HepG2 (cell line): Measurements from ENCODE around the gene DTX4. TPM values are rescaled to one million over a fixed set of nuclear protein-coding genes. Genes with fewer than 3 reads are reported as not detected.

ENCODE experiments used
- ATAC-seq: fragments of 200-7000 bp; cut with Tn5 transposase; 3 replicates; pipeline ENCODE4 v1.9.1; 2020; ENCODE audit warnings: mild to moderate bottlenecking, moderate library complexity
- BruUV-seq: library from RNA; stranded (reverse); fragments of 400-500 nt; replicated peaks from 2 replicates; lab custom pipeline; 2021; lab: Mats Ljungman, UMichigan
- CTCF ChIA-PET: fragments of 300-600 bp; formaldehyde crosslinking; extraction: SDS; loops from one replicate; lab custom pipeline; 2021; ENCODE audit warnings: low total read pairs, inconsistent platforms, low intra/inter-chr PET ratio; lab: Yijun Ruan, JAX
- POLR2A ChIA-PET: fragments of 350-600 bp; sonication (Branson Sonifier 250); formaldehyde crosslinking; loops from one replicate; lab custom pipeline; 2020; ENCODE audit warnings: antibody characterized with exemption, inconsistent platforms; lab: Yijun Ruan, JAX
- DNase-seq: peaks from one replicate; pipeline ENCODE4 v3.0.0-alpha.2; 2015; ENCODE audit warnings: low spot score
- FAIRE-seq: peaks from 3 replicates; lab custom pipeline; 2011; peaks lifted over from hg19 to GRCh38; lab: Jason Lieb, UNC
- H2AFZ ChIP-seq: one replicate; pipeline ENCODE4 v1.6.1; 2011; ENCODE audit warnings: low read length, inconsistent platforms
- H3K27ac ChIP-seq: fragments of 300-600 bp; 3 replicates; pipeline ENCODE4 v1.8.0; 2011; ENCODE audit warnings: mixed run types, mild to moderate bottlenecking, mixed read lengths, low read length, inconsistent platforms; ENCODE audit not compliant: insufficient read depth; ENCODE audit errors: extremely low read length
- H3K27me3 ChIP-seq, 2 experiments: fragments of 200-600 bp in 1 of 2; 2 replicates in 1 of 2; 3 replicates in 1 of 2; pipeline versions ENCODE4 v1.6.0 to v1.8.0; 2011; ENCODE audit warnings: low read length in 2 of 2, mild to moderate bottlenecking in 2 of 2, moderate library complexity in 2 of 2, inconsistent platforms in 1 of 2; ENCODE audit not compliant: insufficient read depth in 2 of 2, control insufficient read depth in 1 of 2
- H3K36me3 ChIP-seq, 2 experiments: fragments of 200-600 bp in 1 of 2; replicated peaks in 1 of 2; 2 replicates in 1 of 2; 3 replicates in 1 of 2; pipeline versions ENCODE4 v1.5.1 to v1.8.0; 2011; ENCODE audit warnings: low read length in 2 of 2, inconsistent platforms in 1 of 2; ENCODE audit not compliant: insufficient read depth in 2 of 2, control insufficient read depth in 1 of 2
- H3K4me1 ChIP-seq: 2 replicates; pipeline ENCODE4 v1.5.1; 2012; ENCODE audit warnings: low read length, inconsistent platforms; ENCODE audit not compliant: insufficient read depth
- H3K4me2 ChIP-seq: 2 replicates; pipeline ENCODE4 v1.6.0; 2011; ENCODE audit warnings: low read depth, low read length, inconsistent platforms
- H3K4me3 ChIP-seq, 3 experiments: fragments of 200-600 bp in 1 of 3; sonication (generic), shearing (Covaris generic) in 1 of 3; replicated peaks in 1 of 3; 2 replicates each; pipeline ENCODE4 v1.5.1; 2011 to 2016; ENCODE audit warnings: low read length in 3 of 3, inconsistent platforms in 2 of 3, low read depth in 2 of 3, mild to moderate bottlenecking in 2 of 3, control low read depth in 1 of 3, mixed read lengths in 1 of 3; ENCODE audit not compliant: insufficient read depth in 1 of 3
- H3K79me2 ChIP-seq: one replicate; pipeline ENCODE4 v1.6.1; 2011; ENCODE audit warnings: low read length, inconsistent platforms; ENCODE audit not compliant: insufficient read depth
- H3K9ac ChIP-seq: 2 replicates; pipeline ENCODE4 v1.6.0; 2011; ENCODE audit warnings: mild to moderate bottlenecking, low read depth, low read length, inconsistent platforms; ENCODE audit not compliant: insufficient read depth
- H3K9me3 ChIP-seq: 2 replicates; pipeline ENCODE4 v1.5.1; 2012; ENCODE audit warnings: mild to moderate bottlenecking, low read length
- H4K20me1 ChIP-seq: 2 replicates; pipeline ENCODE4 v1.6.0; 2011; ENCODE audit warnings: inconsistent platforms, mild to moderate bottlenecking, low read length, moderate library complexity; ENCODE audit not compliant: insufficient read depth
- AGO1 ChIP-seq: fragments of 200-400 bp; formaldehyde crosslinking; IDR thresholded peaks from 2 replicates; pipeline ENCODE4 v1.6.1; 2017; ENCODE audit warnings: mild to moderate bottlenecking, low read depth, low read length, moderate library complexity; ENCODE audit not compliant: poor library complexity, severe bottlenecking
- AHR ChIP-seq: IDR thresholded peaks from 2 replicates; pipeline ENCODE4 v1.6.1; 2018; ENCODE audit warnings: missing genetic modification reagents, missing compliant biosample characterization
- ARHGAP35 ChIP-seq: sonication (generic); formaldehyde crosslinking; IDR thresholded peaks from 2 replicates; pipeline ENCODE4 v1.9.0; 2022; ENCODE audit warnings: mild to moderate bottlenecking, inconsistent platforms, moderate library complexity, missing genetic modification reagents, borderline replicate concordance
- ARID2 ChIP-seq: sonication (generic); formaldehyde crosslinking; IDR thresholded peaks from 2 replicates; pipeline ENCODE4 v1.8.1; 2022; ENCODE audit warnings: mild to moderate bottlenecking, missing genetic modification reagents, borderline replicate concordance
- CBFB ChIP-seq: sonication (generic); formaldehyde crosslinking; IDR thresholded peaks from 2 replicates; pipeline ENCODE4 v1.4.0; 2020; ENCODE audit warnings: missing genetic modification reagents
- CHD4 ChIP-seq: fragments of 200-600 bp; sonication (generic); IDR thresholded peaks from 2 replicates; pipeline ENCODE4 v1.7.0; 2017; ENCODE audit warnings: mild to moderate bottlenecking, low read length, borderline replicate concordance
- GFI1 ChIP-seq: sonication (generic); formaldehyde crosslinking; IDR thresholded peaks from 2 replicates; pipeline ENCODE4 v1.5.0; 2020; ENCODE audit warnings: missing genetic modification reagents, mild to moderate bottlenecking, borderline replicate concordance
- NCOA1 ChIP-seq: sonication (generic); formaldehyde crosslinking; IDR thresholded peaks from 2 replicates; pipeline ENCODE4 v1.9.0; 2021; ENCODE audit warnings: missing genetic modification reagents
- PHB2 ChIP-seq: fragments of 450-650 bp; IDR thresholded peaks from 2 replicates; pipeline ENCODE4 v1.6.1; 2018; ENCODE audit not compliant: partially characterized antibody
- PHF21A ChIP-seq: sonication (generic); formaldehyde crosslinking; IDR thresholded peaks from 2 replicates; pipeline ENCODE4 v1.5.0; 2020; ENCODE audit warnings: mild to moderate bottlenecking, missing genetic modification reagents
- ZKSCAN1 ChIP-seq: fragments of 150-350 bp; IDR thresholded peaks from 2 replicates; pipeline ENCODE4 v1.6.1; 2014; ENCODE audit warnings: low read length
- ZNF20 ChIP-seq: sonication (generic); formaldehyde crosslinking; IDR thresholded peaks from 2 replicates; pipeline ENCODE4 v1.4.0; 2020; ENCODE audit warnings: mild to moderate bottlenecking, moderate library complexity, missing genetic modification reagents
- ZNF616 ChIP-seq: sonication (generic); formaldehyde crosslinking; IDR thresholded peaks from 2 replicates; pipeline ENCODE4 v1.5.0; 2020; ENCODE audit warnings: low read depth, mild to moderate bottlenecking, missing genetic modification reagents
- ZNF629 ChIP-seq: sonication (generic); formaldehyde crosslinking; conservative IDR thresholded peaks from 2 replicates; pipeline ENCODE4 v1.5.0; 2020; ENCODE audit warnings: missing genetic modification reagents
- ZNF75D ChIP-seq: sonication (generic); formaldehyde crosslinking; IDR thresholded peaks from 2 replicates; pipeline ENCODE4 v1.8.1; 2023; ENCODE audit warnings: missing genetic modification reagents, mild to moderate bottlenecking, borderline replicate concordance
- ZNF780A ChIP-seq: sonication (generic); formaldehyde crosslinking; IDR thresholded peaks from 2 replicates; pipeline ENCODE4 v1.8.0; 2022; ENCODE audit warnings: mild to moderate bottlenecking, missing genetic modification reagents, moderate library complexity
- WGBS: methylation state at CpG from one replicate; pipeline ENCODE4 v1.1.6; 2017; ENCODE audit warnings: low lambda C conversion rate; 5-methylcytosine and 5-hydroxymethylcytosine counted together
- in situ Hi-C: cut with HindIII; loops from 2 replicates; pipeline ENCODE4 v1.10.0; 2017; ENCODE audit warnings: low pct_unique_long_range_greater_than_20kb; ENCODE audit not compliant: extremely low pct_ligation_motif_present
- intact Hi-C: fragments of 100-400 bp; cut with micrococcal nuclease; formaldehyde crosslinking; loops from one replicate; pipeline ENCODE4 v1.10.0; 2022; ENCODE audit not compliant: unreplicated experiment
- polyA plus RNA-seq, 8 experiments: library from polyadenylated mRNA; depleted of rRNA in 3 of 8; stranded (reverse) in 7 of 8; unstranded in 1 of 8; fragments of >200 nt; fragmentation: Illumina TruSeq in 4 of 8; extraction: Trizol in 4 of 8; gene quantifications; 2 replicates each; pipeline versions ENCODE4 v1.2.1 to v1.2.3, GENCODE V29; 2011 to 2016; ENCODE audit warnings: low read depth in 4 of 8, missing spikeins in 1 of 8, mixed read lengths in 1 of 8; ENCODE audit not compliant: insufficient read depth in 1 of 8
- total RNA-seq, 5 experiments: library from RNA; depleted of rRNA; stranded (reverse); fragments of >200 nt; fragmentation: Illumina TruSeq; extraction: Trizol; gene quantifications; 2 replicates each; pipeline ENCODE4 v1.2.3, GENCODE V29; 2016; ENCODE audit warnings: low read depth in 1 of 5
- TF ChIP-seq, protein P1 (sequence below): sonication (generic); formaldehyde crosslinking; conservative IDR thresholded peaks from 2 replicates; pipeline ENCODE4 v1.4.0; 2020; ENCODE audit warnings: missing genetic modification reagents
- TF ChIP-seq, protein P2 (sequence below): IDR thresholded peaks from 2 replicates; pipeline ENCODE4 v1.6.1; 2012; ENCODE audit warnings: low read length, improper control_type of control experiment
- TF ChIP-seq, protein P3 (sequence below): sonication (generic); formaldehyde crosslinking; IDR thresholded peaks from 2 replicates; pipeline ENCODE4 v1.4.0; 2020; ENCODE audit warnings: missing genetic modification reagents, borderline replicate concordance
- TF ChIP-seq, protein P4 (sequence below): sonication (generic); formaldehyde crosslinking; IDR thresholded peaks from 2 replicates; pipeline ENCODE4 v1.4.0; 2020; ENCODE audit warnings: mild to moderate bottlenecking, missing genetic modification reagents

DTX4 gene
- total and polyA plus RNA-seq, 2 of the 13 experiments (the other 11 are each of a cell fraction or from before 2014, with no cell fraction given): 0.67 to 5.6 TPM

DNA sequence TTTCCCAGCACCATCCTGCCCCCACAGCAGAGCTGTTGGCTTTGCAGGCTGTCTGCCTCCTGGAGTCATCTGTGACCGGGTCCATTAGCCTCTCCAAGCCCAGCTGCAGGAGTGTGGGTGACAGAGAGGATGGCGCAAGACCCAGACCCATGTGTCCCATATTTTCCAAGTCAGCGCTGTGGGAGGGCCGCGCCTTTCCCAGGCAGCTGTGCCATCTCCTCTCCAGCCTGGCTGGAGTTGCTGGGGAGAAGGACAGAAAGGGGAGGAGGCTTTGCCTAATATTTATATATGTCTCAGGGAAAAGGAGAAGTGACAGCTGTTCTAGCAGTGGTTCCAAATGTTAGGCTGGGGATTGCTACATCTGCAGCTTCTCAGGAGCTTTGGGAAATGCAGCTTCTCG is 15.7 kb downstream of the DTX4 start:
- ATAC-seq: no peak
- H3K4me1 ChIP-seq: peaks cover 30% of the 10 kb centered on the region
- no peak overlapping the region for H3K4me3 ChIP-seq
- intact Hi-C loops: no loop called here
- 87% methylated on average over 5 of the region's 6 CpGs for WGBS
- no TSS peak for BruUV-seq
- in situ Hi-C loops: loop anchor here (25.0 kb wide), 1 partner anchor 500 kb away; no protein-coding TSS in a partner anchor
- no peak overlapping the region for H3K27ac ChIP-seq
- H3K36me3 ChIP-seq: peaks cover 2 to 3% of the 10 kb centered on the region in 2 experiments; a peak in 2 of 5 replicates
- TF ChIP-seq, protein P1, sequence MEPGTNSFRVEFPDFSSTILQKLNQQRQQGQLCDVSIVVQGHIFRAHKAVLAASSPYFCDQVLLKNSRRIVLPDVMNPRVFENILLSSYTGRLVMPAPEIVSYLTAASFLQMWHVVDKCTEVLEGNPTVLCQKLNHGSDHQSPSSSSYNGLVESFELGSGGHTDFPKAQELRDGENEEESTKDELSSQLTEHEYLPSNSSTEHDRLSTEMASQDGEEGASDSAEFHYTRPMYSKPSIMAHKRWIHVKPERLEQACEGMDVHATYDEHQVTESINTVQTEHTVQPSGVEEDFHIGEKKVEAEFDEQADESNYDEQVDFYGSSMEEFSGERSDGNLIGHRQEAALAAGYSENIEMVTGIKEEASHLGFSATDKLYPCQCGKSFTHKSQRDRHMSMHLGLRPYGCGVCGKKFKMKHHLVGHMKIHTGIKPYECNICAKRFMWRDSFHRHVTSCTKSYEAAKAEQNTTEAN: no peak
- TF ChIP-seq, protein P2, sequence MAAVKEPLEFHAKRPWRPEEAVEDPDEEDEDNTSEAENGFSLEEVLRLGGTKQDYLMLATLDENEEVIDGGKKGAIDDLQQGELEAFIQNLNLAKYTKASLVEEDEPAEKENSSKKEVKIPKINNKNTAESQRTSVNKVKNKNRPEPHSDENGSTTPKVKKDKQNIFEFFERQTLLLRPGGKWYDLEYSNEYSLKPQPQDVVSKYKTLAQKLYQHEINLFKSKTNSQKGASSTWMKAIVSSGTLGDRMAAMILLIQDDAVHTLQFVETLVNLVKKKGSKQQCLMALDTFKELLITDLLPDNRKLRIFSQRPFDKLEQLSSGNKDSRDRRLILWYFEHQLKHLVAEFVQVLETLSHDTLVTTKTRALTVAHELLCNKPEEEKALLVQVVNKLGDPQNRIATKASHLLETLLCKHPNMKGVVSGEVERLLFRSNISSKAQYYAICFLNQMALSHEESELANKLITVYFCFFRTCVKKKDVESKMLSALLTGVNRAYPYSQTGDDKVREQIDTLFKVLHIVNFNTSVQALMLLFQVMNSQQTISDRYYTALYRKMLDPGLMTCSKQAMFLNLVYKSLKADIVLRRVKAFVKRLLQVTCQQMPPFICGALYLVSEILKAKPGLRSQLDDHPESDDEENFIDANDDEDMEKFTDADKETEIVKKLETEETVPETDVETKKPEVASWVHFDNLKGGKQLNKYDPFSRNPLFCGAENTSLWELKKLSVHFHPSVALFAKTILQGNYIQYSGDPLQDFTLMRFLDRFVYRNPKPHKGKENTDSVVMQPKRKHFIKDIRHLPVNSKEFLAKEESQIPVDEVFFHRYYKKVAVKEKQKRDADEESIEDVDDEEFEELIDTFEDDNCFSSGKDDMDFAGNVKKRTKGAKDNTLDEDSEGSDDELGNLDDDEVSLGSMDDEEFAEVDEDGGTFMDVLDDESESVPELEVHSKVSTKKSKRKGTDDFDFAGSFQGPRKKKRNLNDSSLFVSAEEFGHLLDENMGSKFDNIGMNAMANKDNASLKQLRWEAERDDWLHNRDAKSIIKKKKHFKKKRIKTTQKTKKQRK: no peak
- TF ChIP-seq ZNF20 (no peak), ZNF629 (CRISPR knock-in tag) (no peak), PHF21A (CRISPR knock-in tag) (no peak), ARID2 (CRISPR knock-in tag) (no peak), CBFB (no peak), AGO1 (no peak), PHB2 (no peak), ZNF616 (no peak), ZNF75D (CRISPR knock-in tag) (no peak), AHR (no peak), NCOA1 (no peak), ZNF780A (no peak), ARHGAP35 (CRISPR knock-in tag) (no peak), GFI1 (no peak), CHD4 (no peak), ZKSCAN1 (no peak)
- TF ChIP-seq, protein P3, sequence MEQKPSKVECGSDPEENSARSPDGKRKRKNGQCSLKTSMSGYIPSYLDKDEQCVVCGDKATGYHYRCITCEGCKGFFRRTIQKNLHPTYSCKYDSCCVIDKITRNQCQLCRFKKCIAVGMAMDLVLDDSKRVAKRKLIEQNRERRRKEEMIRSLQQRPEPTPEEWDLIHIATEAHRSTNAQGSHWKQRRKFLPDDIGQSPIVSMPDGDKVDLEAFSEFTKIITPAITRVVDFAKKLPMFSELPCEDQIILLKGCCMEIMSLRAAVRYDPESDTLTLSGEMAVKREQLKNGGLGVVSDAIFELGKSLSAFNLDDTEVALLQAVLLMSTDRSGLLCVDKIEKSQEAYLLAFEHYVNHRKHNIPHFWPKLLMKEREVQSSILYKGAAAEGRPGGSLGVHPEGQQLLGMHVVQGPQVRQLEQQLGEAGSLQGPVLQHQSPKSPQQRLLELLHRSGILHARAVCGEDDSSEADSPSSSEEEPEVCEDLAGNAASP (CRISPR knock-in tag): no peak
- TF ChIP-seq, protein P4, sequence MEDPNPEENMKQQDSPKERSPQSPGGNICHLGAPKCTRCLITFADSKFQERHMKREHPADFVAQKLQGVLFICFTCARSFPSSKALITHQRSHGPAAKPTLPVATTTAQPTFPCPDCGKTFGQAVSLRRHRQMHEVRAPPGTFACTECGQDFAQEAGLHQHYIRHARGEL: no peak
- H3K79me2 ChIP-seq: no peaks in the 10 kb centered on the region
- POLR2A ChIA-PET: interaction anchor here (3.4 kb wide), 1 partner anchor 14 kb away, joined by 46 read pairs; the partner anchor contains the start of gene DTX4
- no peak overlapping the region for H3K4me2 ChIP-seq
- no peaks in the 10 kb centered on the region for H4K20me1 ChIP-seq
- H2AFZ ChIP-seq: no peak overlapping the region
- H3K9me3 ChIP-seq: no peaks in the 10 kb centered on the region
- CTCF ChIA-PET: interaction anchor here (4.1 kb wide), 1 partner anchor 16 kb away, joined by 45 read pairs; the partner anchor contains the start of gene DTX4
- no peak for FAIRE-seq
- no peak for DNase-seq
- H3K9ac ChIP-seq: no peak overlapping the region
- H3K27me3 ChIP-seq: no peaks in the 10 kb centered on the region
